ENCODE measurements around the gene PDZRN4.

GRCh38 chr12:41512497-41512896 is 324.4 kb downstream of the PDZRN4 start:
- TF ChIP-seq, protein P1, sequence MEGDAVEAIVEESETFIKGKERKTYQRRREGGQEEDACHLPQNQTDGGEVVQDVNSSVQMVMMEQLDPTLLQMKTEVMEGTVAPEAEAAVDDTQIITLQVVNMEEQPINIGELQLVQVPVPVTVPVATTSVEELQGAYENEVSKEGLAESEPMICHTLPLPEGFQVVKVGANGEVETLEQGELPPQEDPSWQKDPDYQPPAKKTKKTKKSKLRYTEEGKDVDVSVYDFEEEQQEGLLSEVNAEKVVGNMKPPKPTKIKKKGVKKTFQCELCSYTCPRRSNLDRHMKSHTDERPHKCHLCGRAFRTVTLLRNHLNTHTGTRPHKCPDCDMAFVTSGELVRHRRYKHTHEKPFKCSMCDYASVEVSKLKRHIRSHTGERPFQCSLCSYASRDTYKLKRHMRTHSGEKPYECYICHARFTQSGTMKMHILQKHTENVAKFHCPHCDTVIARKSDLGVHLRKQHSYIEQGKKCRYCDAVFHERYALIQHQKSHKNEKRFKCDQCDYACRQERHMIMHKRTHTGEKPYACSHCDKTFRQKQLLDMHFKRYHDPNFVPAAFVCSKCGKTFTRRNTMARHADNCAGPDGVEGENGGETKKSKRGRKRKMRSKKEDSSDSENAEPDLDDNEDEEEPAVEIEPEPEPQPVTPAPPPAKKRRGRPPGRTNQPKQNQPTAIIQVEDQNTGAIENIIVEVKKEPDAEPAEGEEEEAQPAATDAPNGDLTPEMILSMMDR (IDR thresholded peaks at IDR 0.05): no peak
- no peak for TF ChIP-seq POLR2A (IDR thresholded peaks at IDR 0.05)

Measured in adrenal gland (tissue), 5 donors.